ENCODE data around the gene ITM2B.

GRCh38 chr13:48233046-48233888 is at the start of gene ITM2B:
- TF ChIP-seq CTCF (IDR thresholded peaks at IDR 0.05) (peak; percentile 2 to 66 (median 60)), POLR2A (IDR thresholded peaks at IDR 0.05) (peak; percentile 85 to 91)

Measured in Peyer's patch (tissue), 4 donors.